GM19324 (cell line): ENCODE measurements around the gene GPC3.
"Not testable (repeated sequence)": the region's sequence is repeated elsewhere in the genome, so short reads cannot be mapped to it uniquely, and the experiment has no call there.

Source experiments
- ATAC-seq: cut with Tn5 transposase; IDR thresholded peaks from one replicate; pipeline ENCODE4 v1.9.1; 2021; ENCODE audit warnings: mild to moderate bottlenecking, moderate library complexity; ENCODE audit not compliant: unreplicated experiment, low FRiP score

GPC3 gene

DNA sequence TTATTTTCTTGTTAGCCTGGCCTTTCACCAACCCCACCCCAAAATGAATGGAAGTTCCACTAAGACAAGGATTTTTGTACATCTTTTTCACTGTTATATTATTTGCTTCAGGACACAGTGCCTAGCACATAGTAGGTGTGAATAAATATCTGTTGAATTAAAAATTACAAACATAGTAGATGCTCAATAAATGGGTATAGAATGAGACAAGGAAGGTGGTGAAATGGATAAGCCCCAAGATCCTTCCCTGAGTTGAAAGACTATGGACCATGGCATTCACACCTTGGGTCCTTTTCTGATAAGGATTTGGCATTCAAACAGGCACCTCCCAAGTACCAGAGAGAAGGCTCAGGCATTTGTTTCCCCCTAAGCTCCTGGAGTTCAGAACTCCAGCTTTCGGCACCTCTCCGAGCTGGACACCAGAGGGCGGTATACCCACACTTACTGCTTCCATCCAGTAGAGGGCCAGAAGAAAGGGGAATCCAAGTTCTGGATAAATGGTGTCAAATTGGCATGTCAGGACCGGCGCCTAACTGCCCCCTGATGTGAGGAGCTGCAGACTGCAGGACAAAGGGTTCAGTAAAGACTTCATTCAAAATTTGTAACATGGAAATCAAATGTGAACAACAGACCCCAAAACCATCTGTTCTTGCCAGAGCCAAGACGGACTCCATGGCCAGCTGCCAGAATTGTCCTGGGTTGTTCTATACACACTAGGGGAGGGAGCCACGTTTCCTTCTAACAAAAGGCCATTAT lies 193.0 kb downstream of the GPC3 start:
- ATAC-seq, result peak; percentile 70

DNA sequence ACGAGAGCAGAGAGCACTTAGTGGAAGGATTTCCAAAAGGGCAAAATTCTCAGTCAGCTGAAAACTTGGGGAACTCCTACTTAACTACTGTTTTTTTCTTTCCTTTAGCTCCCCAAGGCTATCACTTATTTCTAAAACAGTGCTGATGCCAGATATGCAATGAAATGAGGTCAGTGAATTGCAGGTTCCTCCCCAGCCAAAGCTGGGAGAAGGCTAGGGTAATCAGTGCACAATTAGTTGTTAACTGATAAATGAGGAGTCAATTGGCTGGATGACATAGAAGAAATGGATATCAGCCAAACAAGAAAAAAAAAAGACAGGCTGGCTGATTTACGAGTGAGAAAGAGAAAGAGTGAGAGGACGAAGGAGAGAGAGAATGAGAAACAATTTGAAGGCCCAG lies 195.6 kb downstream of the GPC3 start:
- no peak for ATAC-seq

DNA sequence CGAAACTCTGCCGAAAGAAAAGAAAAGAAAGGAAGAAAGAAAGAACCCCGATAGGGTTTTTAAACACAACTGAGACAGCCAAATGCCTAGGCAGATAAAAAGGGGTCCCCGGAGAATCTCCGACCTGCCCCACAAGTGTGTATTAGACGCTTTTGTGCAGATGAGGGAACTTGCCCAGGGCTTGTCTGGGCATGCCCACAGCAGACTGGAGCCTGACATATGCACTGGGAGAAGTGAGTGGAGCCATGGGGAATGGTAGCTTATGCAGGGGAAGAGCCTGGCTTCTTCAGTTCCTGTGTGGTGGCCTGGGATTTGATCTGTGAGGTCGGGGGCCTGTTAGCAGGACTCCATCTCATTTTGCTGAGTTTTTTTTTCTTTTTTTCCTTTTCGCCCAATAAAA lies 199.0 kb downstream of the GPC3 start:
- ATAC-seq, result no peak

DNA sequence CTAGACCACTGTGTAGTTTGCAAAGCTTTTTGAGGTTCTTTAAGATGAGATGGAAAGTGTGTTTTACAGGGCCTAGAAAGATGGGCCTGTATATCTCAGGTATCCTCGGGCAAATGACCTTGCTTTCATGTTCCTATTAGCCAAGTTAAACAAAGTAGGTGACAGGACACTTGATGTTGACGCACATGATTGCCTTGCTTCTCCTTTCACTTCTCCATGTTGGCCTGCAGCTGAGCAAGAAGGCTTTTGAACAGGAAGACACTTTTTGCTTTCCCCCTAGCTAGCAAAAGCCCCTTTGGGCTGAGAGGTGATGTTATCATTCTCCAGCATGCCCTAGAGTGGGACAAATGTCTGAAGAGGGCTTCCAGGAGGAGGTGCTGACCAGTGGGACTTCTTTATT lies 202.1 kb downstream of the GPC3 start:
- ATAC-seq, result no peak

DNA sequence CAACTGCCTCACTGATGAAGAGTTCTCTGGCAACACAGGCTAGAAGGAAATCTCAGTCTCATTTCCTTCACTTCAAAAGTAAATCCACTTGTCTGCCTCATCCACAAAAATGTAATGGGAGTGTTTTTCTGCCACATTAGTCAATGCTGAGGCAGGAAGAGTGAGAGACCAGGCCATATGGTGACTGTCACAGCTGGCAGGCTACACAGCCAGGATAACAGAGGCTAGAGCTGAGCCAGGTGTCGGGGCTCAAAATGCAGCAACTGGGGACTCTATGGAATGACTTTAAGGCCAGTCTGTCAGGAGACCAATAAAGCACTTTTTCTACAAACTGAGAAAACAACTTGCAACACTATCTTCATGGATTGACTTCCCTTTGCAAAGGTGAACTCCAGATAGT lies 204.2 kb downstream of the GPC3 start:
- no peak for ATAC-seq

DNA sequence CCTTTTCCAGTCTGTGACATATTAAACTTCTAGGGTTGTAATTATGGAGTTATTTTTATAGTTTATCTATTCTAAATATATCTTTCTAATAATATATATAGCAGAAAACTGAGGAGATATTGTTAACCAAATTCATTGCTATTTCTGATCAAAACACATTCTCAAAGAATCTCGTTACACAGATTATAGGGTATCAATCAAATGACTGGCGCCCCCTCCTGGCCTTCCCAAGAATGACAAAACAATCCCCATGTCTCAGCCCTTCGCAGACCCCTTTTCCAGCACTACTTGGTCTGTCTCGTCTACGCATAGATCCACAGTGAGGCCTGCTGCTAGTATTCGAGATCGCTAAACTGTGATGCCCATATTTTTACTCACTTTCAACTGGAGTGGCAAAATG lies 209.3 kb downstream of the GPC3 start:
- ATAC-seq, result no peak

DNA sequence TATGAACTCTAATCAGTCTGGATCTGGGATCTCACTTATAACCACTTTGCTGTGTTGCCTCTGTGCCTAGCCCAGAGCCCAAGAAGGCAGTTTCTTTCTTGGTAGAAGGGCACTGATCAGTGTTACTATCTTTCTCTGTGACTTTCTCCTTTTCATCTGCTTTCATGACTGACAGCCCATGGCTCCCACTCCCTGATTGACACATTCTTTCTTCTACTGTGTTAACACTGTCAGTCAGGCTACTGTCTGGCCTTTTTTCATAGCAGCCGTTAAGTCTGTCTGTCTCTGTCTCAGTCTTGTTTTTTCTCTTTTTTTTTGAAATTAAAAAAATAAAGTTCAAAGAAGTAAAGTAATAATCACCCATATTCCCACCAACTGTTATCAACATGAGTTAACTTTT lies 210.6 kb downstream of the GPC3 start:
- ATAC-seq, result no peak

DNA sequence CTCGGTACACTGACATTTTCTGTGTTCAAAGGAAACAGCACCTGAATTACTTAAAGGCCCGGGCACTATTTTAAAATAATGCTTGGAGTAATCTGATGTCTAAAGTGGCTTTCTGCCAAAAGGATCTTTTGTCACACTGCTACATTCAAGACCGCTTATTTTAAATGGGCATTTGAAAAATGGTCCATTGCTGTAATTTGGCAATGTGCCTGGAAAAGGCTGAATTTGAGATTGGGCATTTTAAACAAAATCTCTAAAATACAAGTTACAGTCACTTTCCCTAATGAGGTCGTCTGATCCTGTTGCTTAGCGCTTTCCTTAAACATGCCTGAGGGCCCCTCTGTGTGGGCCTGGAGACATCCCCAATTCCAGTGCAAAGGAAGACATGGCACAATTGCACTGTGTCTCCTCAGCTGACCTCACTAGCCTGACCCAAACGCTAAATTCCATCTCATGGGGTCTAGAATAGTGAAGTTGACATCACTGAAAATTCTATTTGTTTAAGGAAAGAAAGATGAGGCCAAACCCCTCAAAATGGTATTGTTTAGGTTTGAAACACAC lies 214.2 kb downstream of the GPC3 start:
- no peak for ATAC-seq

DNA sequence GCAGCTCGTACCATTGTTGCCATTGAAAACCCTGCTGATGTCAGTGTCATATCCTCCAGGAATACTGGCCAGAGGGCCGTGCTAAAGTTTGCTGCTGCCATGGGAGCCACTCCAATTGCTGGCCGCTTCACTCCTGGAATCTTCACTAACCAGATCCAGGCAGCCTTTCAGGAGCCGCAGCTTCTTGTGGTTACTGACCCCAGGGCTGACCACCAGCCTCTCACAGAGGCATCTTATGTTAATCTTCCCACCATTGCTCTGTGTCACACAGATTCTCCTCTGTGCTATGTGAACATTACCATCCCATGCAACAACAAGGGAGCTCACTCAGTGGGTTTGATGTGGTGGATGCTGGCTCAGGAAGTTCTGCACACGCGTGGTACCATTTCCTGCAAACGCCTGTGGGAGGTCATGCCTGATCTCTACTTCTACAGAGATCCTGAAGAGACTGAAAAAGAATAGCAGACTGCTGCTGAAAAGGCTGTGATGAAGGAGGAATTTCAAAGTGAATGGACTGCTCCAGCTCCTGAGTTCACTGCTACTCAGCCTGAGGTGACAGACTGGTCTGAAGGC lies 222.3 kb downstream of the GPC3 start:
- not testable (repeated sequence) for ATAC-seq

DNA sequence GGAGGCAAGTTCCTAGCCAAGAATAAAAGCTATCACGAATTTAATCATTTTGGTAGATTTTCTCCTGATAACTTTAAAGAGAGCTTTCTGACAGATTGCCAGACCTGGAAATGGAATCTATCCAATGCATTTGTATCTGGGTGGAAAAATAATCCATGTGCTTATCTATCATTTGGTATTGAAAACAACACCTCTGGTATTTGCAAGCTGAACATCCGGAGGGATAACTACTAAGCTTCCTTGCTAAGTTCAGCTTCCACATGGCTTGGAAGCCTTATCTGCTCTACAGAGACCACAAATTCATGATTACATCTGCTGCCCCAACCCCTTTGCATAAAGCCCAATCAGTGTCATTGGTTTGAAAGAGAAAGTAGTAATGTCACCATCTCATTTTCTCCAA lies 230.7 kb downstream of the GPC3 start:
- ATAC-seq, result no peak

DNA sequence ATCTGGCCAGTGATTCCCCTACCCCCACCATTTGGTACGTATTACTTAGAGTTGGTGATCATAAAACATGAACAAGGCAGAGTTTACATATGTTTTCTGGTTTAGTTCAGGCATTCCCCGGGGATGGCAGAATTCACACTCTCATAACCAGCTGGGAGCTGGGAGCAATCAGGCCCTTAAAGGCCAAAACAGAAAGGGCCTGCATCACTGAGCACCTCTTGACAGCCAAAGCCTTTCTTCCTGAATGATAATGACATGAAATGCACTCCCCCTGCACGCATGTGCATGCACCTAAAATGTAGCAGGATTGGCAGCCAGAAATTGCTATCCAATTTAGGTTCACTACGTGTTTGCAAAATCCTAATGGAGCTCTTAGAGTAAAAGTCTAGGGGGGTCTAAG lies 235.4 kb downstream of the GPC3 start:
- no peak for ATAC-seq

DNA sequence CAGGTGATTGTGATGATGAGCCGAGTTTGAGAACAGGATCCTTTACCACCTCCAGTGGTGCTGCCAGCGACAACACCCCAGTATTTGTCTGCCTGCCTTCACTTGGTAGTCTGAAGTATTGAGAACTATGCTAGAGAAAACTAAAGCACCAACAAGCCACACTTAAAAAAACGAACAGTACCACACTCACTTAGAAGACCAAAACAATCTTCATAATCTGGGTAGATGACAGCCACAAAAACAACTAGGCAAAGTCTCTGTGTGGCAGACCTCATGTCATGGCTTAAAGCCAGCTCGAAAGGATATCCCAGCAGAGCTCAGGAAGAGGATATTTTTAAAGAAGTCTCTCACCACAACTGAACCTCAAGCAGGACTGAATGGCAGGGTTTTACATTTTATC lies 236.0 kb downstream of the GPC3 start:
- ATAC-seq, result no peak

DNA sequence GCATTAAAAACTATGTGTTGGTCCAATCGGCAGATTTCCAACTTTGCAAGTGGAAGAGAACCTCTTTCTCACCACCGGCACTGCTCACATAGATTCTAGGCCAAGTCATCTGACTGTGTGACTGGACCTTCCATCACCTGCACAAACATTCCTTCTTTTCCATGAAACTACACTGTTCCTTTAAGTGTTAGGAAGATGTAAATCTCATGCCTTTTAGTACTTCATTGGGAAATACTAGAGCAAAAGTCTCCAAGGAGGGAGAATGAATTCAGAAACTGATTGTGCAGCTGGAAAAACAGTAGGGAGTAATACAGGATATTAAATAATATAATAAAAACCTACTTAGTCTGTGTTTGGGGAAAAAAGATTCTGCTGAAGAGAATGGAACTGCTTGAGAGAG lies 238.2 kb downstream of the GPC3 start:
- ATAC-seq, result no peak

DNA sequence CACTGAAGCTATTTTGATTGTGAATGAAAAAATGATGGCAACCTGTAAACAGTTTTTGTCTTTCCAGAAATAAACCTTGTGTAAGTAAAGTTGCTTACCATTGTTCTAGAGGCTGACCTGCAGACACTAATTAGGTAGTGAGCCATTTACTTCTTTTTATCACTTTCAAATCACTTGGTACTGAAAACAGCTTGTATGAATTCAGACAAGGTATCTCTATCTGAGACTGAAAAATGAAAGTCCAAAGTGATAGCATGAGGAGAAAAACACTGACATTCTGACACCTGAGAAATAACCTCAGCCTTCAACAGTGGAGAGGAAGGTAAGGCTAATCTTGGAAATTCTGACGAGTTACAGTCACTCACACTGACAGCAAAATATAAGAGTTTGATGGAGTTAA lies 238.8 kb downstream of the GPC3 start:
- peak; percentile 47 for ATAC-seq

DNA sequence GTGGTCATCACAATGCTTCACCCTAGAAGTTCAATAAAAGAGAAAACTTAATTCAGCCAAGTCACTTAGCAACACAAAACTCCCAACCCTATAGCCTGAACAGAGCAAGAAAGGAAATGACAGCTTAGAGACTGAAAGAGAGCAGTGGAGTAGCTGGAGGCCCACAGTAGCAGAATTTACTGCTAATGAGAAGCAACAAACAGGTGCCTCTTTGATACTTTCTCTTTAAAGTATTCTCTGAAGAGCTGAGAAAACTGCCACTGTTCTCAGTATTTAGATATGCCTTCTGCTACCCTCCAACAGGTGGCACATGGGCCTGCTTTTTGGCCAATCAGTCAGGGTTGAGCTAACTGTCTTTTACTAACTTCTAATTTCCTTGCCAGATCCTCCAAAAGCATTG lies 240.0 kb downstream of the GPC3 start:
- ATAC-seq, result peak; percentile 79

DNA sequence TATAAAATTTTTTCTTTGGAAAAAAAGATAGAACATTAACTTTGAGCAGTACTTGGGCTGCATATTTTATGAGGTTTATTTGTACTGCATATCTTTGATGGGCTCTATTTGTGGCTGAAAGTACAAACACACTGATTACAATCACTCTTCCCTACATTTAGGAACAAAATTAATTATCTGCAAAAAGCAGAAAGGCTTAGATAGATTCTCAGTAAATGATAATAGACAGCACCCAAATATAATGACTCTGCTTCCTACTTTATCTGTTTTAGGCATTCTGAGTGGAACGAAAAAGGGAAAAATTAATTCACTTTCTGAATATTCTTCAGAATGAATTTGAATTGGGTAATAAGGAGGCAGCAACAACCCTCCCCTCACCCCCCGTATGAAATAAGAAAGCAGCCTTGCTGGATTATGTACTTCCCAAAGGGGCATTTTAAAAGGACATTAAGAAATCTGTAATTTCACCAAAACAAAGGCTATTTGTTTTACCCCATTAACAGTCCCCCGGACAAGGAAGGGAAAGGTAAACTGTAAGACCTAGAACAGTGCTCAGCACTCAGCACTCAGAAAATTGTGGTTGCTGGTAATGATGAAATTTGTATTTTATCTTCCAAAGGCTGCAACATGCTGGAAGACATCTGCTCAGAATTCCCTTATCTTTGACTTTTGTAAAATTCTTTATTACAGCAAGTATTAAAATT lies 242.6 kb downstream of the GPC3 start:
- no peak for ATAC-seq

DNA sequence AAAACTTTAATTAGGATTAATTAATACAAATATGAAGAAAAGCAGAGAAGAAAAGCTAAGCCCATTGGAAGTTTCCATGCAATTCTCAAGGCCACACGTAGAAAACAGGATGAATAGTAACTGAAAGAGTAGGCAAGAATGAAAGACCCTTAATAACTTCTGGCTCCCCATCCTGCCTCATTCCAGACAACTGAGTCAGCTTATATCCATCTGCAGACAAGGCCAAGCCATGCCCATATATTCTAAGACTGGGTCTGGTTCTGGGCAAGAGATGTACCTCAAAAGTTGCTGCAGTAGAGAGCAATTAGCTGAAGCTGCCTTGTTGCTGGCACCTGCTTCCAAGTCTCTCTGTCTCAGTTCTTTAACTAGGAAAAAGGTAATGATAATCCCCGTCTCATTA lies 244.1 kb downstream of the GPC3 start:
- no peak for ATAC-seq

DNA sequence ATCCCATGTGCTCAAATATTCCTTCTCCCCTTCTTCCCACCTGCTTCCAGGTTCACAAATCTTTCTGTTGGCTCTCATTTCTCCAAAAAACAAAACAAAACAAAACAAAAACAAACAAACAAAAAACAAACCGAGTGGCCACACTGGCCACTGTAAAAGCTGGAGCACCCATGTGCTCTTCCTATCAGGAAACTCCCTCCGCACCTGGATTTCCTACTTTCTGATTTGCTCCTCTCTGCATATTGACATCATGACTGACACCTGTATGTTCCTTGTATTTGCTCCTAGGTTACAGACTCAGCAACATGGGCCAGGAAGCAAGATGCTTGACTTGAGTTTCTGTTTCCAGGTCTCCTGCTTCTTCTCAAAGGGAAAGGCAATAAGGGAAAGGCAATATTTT lies 258.8 kb downstream of the GPC3 start:
- ATAC-seq, result no peak

DNA sequence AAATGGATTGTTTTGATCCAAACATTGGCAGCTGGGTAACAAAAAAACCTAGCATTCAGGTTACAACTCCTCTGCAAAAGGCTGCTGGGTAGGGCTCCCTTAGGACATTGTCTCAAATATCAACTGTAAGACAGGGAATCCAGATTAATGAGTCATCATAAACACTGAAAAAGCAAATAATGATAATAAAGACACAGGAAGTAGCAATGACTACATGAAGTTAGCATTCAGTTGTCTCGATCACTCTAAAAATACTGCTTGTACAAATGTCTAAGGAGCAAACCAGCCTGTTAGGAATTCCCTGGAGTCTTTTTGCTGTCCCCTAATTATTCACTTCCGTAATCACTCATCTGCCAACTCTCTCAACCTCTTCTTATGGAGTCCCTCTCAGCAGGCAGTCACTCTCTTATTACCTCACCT lies 259.2 kb downstream of the GPC3 start:
- ATAC-seq, result no peak

DNA sequence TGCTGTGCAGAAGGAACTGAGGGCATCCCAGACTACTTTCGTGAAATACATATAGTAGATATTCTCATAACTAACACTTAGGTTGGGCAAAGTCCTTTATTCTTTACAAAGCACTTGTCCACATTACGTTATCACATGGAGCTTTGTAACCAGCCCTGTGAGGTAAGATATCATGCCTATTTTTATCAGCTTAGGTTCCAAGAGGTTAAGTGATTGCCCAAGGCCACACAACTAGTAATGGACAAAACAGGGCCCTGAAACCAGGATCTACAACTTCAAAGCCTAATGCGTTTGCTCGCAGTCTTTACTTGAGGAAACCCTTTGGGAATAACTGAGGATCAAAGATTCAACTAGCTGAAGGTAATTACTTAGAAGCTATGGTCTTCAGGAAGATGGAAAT lies 261.5 kb downstream of the GPC3 start:
- no peak for ATAC-seq

DNA sequence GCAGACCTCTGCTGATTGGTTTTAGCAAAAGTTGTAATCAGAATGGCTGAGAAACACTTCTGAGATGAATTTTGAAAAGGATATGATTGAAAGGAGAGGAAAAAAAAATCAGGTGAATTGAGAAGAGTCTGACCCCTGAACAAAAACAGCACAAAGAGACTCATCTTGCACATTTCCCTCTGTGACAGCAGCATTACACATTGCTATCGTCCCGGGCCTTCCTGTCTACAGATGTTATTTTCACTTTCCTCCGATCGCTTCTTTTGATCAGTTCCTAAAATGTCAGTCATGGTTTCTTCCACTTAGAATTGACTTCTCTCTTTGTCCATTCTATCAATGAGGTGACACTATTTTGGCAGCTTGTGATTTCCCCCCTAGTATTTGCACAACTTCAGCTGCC lies 262.6 kb downstream of the GPC3 start:
- ATAC-seq, result no peak

DNA sequence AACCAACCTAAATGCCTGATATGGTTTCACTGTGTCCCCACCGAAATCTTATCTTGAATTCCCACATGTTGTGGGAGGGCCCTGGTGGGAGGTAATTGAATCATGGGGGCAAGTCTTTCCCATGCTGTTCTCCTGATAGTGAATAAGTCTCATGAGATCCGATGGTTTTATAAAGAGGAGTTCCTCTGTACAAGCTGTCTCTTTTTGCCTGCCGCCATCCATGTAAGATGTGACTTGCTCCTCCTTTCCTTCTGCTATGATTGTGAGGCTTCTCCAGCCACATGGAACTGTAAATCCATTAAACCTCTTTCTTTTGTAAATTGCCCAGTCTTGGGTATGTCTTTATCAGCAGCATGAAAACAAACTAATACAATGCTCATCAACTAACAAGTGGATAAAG lies 265.1 kb downstream of the GPC3 start:
- not testable (repeated sequence) for ATAC-seq
